ENCODE measurements around the gene SCN1B.
"Not testable (repeated sequence)": the region's sequence is repeated elsewhere in the genome, so short reads cannot be mapped to it uniquely, and the experiment has no call there.

The SCN1B gene

DNA sequence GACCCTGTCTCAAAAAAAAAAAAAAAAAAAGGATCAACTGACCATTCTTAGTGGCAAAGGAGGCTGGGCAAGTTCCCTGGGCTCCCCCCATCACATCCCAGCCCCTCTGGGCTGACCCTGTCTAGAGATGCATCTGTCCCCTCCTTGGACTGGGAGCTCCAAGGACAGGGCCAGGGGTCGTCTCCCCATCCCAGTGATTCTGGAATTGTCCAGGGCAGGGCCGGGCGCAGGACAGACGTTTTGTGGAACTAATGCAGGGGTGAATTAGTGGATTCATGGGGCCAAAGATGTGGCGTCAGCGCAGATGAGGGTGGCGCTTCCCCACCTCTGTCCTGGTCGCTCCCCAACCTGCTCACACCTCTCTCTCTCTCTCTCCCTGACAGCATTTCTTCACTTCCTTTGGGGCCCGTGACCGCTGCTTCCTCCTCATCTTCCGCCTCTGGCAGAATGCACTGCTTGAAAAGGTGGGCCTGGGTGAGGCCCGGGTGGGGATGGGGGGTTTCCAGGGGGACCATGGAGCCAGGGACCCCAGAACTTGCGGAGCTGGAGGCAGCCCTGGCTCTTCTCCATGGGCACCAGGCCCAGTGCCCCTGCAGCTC is 19.1 kb upstream of the SCN1B start:
- Histone ChIP-seq H3K4me1 (ENCODE audit: control insufficient read depth, insufficient read depth, low read length) (no peaks in the 10 kb centered on the region), H3K27me3 (ENCODE audit: control insufficient read depth, insufficient read depth, low read length) (no peaks in the 10 kb centered on the region), H3K4me3 (ENCODE audit: low read length) (no peak overlapping the region), H3K27ac (ENCODE audit: low read length) (no peak overlapping the region), H3K9me3 (ENCODE audit: control insufficient read depth, insufficient read depth, low read length) (no peaks in the 10 kb centered on the region), H3K36me3 (ENCODE audit: control insufficient read depth, insufficient read depth, low read length) (peaks cover 61% of the 10 kb centered on the region)
- no peak for DNase-seq (ENCODE audit: low read depth, low spot score)
- no CpG with 5 or more reads among the region's 13 CpGs for WGBS (ENCODE audit: insufficient coverage, insufficient read length)

- H3K4me3 ChIP-seq (ENCODE audit: low read length), result no peak overlapping the region
- H3K4me1 ChIP-seq (ENCODE audit: control insufficient read depth, insufficient read depth, low read length), result no peaks in the 10 kb centered on the region
- no CpG with 5 or more reads among the region's 18 CpGs for WGBS (ENCODE audit: insufficient coverage, insufficient read length)
- H3K27me3 ChIP-seq (ENCODE audit: control insufficient read depth, insufficient read depth, low read length), result no peaks in the 10 kb centered on the region
- H3K9me3 ChIP-seq (ENCODE audit: control insufficient read depth, insufficient read depth, low read length), result no peaks in the 10 kb centered on the region
- no peak for DNase-seq (ENCODE audit: low read depth, low spot score)
- peaks cover 57% of the 10 kb centered on the region for H3K36me3 ChIP-seq (ENCODE audit: control insufficient read depth, insufficient read depth, low read length)
- H3K27ac ChIP-seq (ENCODE audit: low read length), result no peak overlapping the region
Observed at GRCh38 chr19:35011737-35012682, 18.3 kb upstream of the SCN1B start.

- no peak for DNase-seq (ENCODE audit: low read depth, low spot score)
Observed at GRCh38 chr19:35013041-35013819, 17.0 kb upstream of the SCN1B start.

GRCh38 chr19:35013820-35014754 is 16.2 kb upstream of the SCN1B start:
- no peaks in the 10 kb centered on the region for H3K27me3 ChIP-seq (ENCODE audit: control insufficient read depth, insufficient read depth, low read length)
- WGBS (ENCODE audit: insufficient coverage, insufficient read length), result no CpG with 5 or more reads among the region's 23 CpGs

More at GRCh38 chr19:35013041-35013819, 17.0 kb upstream of the SCN1B start:
- Histone ChIP-seq H3K4me3 (ENCODE audit: low read length) (no peak overlapping the region), H3K27ac (ENCODE audit: low read length) (no peak overlapping the region), H3K4me1 (ENCODE audit: control insufficient read depth, insufficient read depth, low read length) (no peaks in the 10 kb centered on the region), H3K27me3 (ENCODE audit: control insufficient read depth, insufficient read depth, low read length) (no peaks in the 10 kb centered on the region), H3K9me3 (ENCODE audit: control insufficient read depth, insufficient read depth, low read length) (no peaks in the 10 kb centered on the region), H3K36me3 (ENCODE audit: control insufficient read depth, insufficient read depth, low read length) (peaks cover 60% of the 10 kb centered on the region)
- no CpG with 5 or more reads among the region's 32 CpGs for WGBS (ENCODE audit: insufficient coverage, insufficient read length)

GRCh38 chr19:35014774-35015173 is 15.5 kb upstream of the SCN1B start:
- not testable (repeated sequence) for H3K9me3 ChIP-seq (ENCODE audit: control insufficient read depth, insufficient read depth, low read length); DNase-seq (ENCODE audit: low read depth, low spot score); H3K4me3 ChIP-seq (ENCODE audit: low read length); H3K27me3 ChIP-seq (ENCODE audit: control insufficient read depth, insufficient read depth, low read length); H3K4me1 ChIP-seq (ENCODE audit: control insufficient read depth, insufficient read depth, low read length); H3K27ac ChIP-seq (ENCODE audit: low read length)
- no CpG with 5 or more reads among the region's 4 CpGs for WGBS (ENCODE audit: insufficient coverage, insufficient read length)
- H3K36me3 ChIP-seq (ENCODE audit: control insufficient read depth, insufficient read depth, low read length), result peaks cover 64% of the 10 kb centered on the region

More at GRCh38 chr19:35013820-35014754, 16.2 kb upstream of the SCN1B start:
- DNase-seq (ENCODE audit: low read depth, low spot score), result no peak
- peaks cover 64% of the 10 kb centered on the region for H3K36me3 ChIP-seq (ENCODE audit: control insufficient read depth, insufficient read depth, low read length)
- H3K4me1 ChIP-seq (ENCODE audit: control insufficient read depth, insufficient read depth, low read length), result no peaks in the 10 kb centered on the region
- H3K27ac ChIP-seq (ENCODE audit: low read length), result no peak overlapping the region
- no peaks in the 10 kb centered on the region for H3K9me3 ChIP-seq (ENCODE audit: control insufficient read depth, insufficient read depth, low read length)
- H3K4me3 ChIP-seq (ENCODE audit: low read length), result no peak overlapping the region

DNA sequence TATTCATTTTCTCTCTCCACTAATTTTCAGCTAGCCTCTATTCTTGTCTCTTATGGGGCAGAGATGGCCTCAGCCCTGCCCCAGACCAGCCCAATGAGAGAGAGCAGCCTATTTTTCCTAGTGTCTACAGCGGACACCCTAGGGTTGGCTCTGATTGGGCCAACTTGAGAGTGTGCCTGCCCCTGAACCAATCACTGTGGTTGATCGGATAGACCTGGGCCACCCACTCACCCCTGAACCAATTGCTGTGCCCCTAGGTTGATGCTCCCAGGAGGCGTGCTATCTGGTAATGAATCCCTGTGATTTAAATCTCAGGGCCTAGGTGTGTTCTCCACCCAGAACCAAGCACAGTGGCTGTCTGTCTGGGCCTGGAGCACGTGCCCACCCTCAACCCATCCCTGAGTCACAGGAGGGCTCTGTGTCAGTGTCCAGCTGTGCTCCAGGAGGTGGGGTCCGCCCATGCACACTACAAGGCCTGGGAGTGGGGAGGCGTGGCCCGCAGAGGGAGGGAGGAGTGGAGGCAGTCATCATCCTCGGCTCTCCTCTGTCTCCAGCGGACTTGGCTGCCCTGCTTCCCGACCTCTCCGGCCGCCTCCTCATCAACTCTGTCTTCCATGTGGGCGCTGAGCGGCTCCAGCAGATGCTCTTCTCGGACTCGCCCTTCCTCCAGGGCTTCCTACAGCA is 14.9 kb upstream of the SCN1B start:
- H3K4me3 ChIP-seq (ENCODE audit: low read length), result no peak overlapping the region
- no peak for DNase-seq (ENCODE audit: low read depth, low spot score)
- H3K27me3 ChIP-seq (ENCODE audit: control insufficient read depth, insufficient read depth, low read length), result no peaks in the 10 kb centered on the region
- H3K9me3 ChIP-seq (ENCODE audit: control insufficient read depth, insufficient read depth, low read length), result no peaks in the 10 kb centered on the region
- no CpG with 5 or more reads among the region's 16 CpGs for WGBS (ENCODE audit: insufficient coverage, insufficient read length)
- peaks cover 60% of the 10 kb centered on the region for H3K36me3 ChIP-seq (ENCODE audit: control insufficient read depth, insufficient read depth, low read length)
- H3K27ac ChIP-seq (ENCODE audit: low read length), result no peak overlapping the region
- no peaks in the 10 kb centered on the region for H3K4me1 ChIP-seq (ENCODE audit: control insufficient read depth, insufficient read depth, low read length)

- Histone ChIP-seq H3K4me1 (ENCODE audit: control insufficient read depth, insufficient read depth, low read length) (no peaks in the 10 kb centered on the region), H3K4me3 (ENCODE audit: low read length) (no peak overlapping the region), H3K27ac (ENCODE audit: low read length) (no peak overlapping the region), H3K9me3 (ENCODE audit: control insufficient read depth, insufficient read depth, low read length) (no peaks in the 10 kb centered on the region), H3K36me3 (ENCODE audit: control insufficient read depth, insufficient read depth, low read length) (peaks cover 62% of the 10 kb centered on the region), H3K27me3 (ENCODE audit: control insufficient read depth, insufficient read depth, low read length) (no peaks in the 10 kb centered on the region)
- no peak for DNase-seq (ENCODE audit: low read depth, low spot score)
- WGBS (ENCODE audit: insufficient coverage, insufficient read length), result no CpG with 5 or more reads among the region's 6 CpGs
Observed at GRCh38 chr19:35015954-35016351, 14.3 kb upstream of the SCN1B start.

DNA sequence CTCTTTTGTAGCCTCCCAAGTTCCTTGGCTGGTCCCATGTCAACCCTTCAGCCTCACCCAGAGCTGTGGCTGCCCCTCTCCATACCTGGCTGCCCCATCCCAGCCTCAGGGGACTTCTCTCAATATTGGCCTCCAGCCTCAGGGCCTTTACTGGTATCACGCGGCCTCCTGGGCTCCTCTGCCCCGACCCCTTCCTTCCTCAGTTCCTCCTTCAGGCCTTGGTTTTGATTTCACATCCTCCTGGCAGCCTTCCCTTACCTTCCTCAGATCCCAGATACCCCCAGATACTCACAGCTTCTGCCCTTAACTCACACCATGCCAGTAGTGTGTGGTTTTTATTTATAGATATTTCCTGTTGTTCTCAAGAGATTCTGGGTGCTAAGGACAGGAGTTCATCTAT is 12.8 kb upstream of the SCN1B start:
- no CpG with 5 or more reads among the region's 3 CpGs for WGBS (ENCODE audit: insufficient coverage, insufficient read length)
- no peak for DNase-seq (ENCODE audit: low read depth, low spot score)
- H3K4me1 ChIP-seq (ENCODE audit: control insufficient read depth, insufficient read depth, low read length), result no peaks in the 10 kb centered on the region
- no peak overlapping the region for H3K4me3 ChIP-seq (ENCODE audit: low read length)
- H3K36me3 ChIP-seq (ENCODE audit: control insufficient read depth, insufficient read depth, low read length), result peaks cover 62% of the 10 kb centered on the region
- no peak overlapping the region for H3K27ac ChIP-seq (ENCODE audit: low read length)
- H3K9me3 ChIP-seq (ENCODE audit: control insufficient read depth, insufficient read depth, low read length), result no peaks in the 10 kb centered on the region
- no peaks in the 10 kb centered on the region for H3K27me3 ChIP-seq (ENCODE audit: control insufficient read depth, insufficient read depth, low read length)

DNA sequence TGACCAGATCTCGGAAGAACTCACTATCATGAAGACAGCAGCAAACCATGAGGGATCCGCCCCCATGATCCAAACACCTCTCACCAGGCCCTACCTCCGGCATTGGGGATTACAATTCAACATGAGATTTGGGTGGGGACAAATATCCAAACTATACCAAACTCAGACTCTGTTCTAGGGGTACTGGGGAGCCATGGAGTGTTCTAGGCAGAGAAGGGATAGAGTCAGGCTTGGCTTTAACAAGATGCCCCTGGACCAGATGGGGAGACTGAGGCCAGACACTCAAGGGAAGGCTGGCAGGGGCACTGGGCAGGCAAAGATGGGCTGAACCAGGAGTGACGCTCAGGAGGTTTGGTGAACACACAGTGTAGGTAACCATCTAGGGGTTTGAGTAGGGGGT is 11.9 kb upstream of the SCN1B start:
- DNase-seq (ENCODE audit: low read depth, low spot score), result no peak
- Histone ChIP-seq H3K9me3 (ENCODE audit: control insufficient read depth, insufficient read depth, low read length) (no peaks in the 10 kb centered on the region), H3K4me1 (ENCODE audit: control insufficient read depth, insufficient read depth, low read length) (no peaks in the 10 kb centered on the region), H3K27ac (ENCODE audit: low read length) (no peak overlapping the region), H3K36me3 (ENCODE audit: control insufficient read depth, insufficient read depth, low read length) (peaks cover 69% of the 10 kb centered on the region), H3K4me3 (ENCODE audit: low read length) (no peak overlapping the region), H3K27me3 (ENCODE audit: control insufficient read depth, insufficient read depth, low read length) (no peaks in the 10 kb centered on the region)
- WGBS (ENCODE audit: insufficient coverage, insufficient read length), result no CpG with 5 or more reads among the region's 4 CpGs
